BJ (cell line): ENCODE results near the gene RAB20. TPM values are rescaled to one million over a fixed set of nuclear protein-coding genes. Genes with fewer than 3 reads are reported as not detected.

Experiments used
- CTCF ChIA-PET: fragments of 350-600 bp; formaldehyde crosslinking; extraction: SDS; loops from one replicate; lab custom pipeline; 2021; ENCODE audit warnings: antibody characterized with exemption, inconsistent platforms; lab: Yijun Ruan, JAX
- POLR2A ChIA-PET: fragments of 300-600 bp; sonication (Branson Sonifier 250); formaldehyde crosslinking; extraction: SDS; loops from one replicate; lab custom pipeline; 2021; ENCODE audit warnings: antibody characterized with exemption; lab: Charles Lee
- DNase-seq: peaks from one replicate; pipeline ENCODE4 v3.0.0-alpha.2; 2011; ENCODE audit warnings: low read depth
- H3K27me3 ChIP-seq: 2 replicates; pipeline ENCODE4 v1.6.0; 2011; ENCODE audit warnings: low read length; ENCODE audit not compliant: control insufficient read depth, insufficient read depth
- H3K36me3 ChIP-seq: 2 replicates; pipeline ENCODE4 v1.5.1; 2011; ENCODE audit warnings: low read length; ENCODE audit not compliant: control insufficient read depth, insufficient read depth
- H3K4me3 ChIP-seq: 2 replicates; pipeline ENCODE4 v1.5.1; 2011; ENCODE audit warnings: low read depth, mild to moderate bottlenecking, control low read depth, low read length
- CTCF ChIP-seq: IDR thresholded peaks from 2 replicates; pipeline ENCODE4 v1.5.1; 2011; ENCODE audit warnings: low read depth, mild to moderate bottlenecking, control low read depth, inconsistent platforms, low read length, moderate library complexity; ENCODE audit not compliant: insufficient read depth
- polyA plus RNA-seq: library from polyadenylated mRNA; depleted of rRNA; stranded (reverse); fragments of >200 nt; gene quantifications from 2 replicates; pipeline ENCODE4 v1.2.3, GENCODE V29; 2011

RAB20 gene
- polyA plus RNA-seq, 1 experiment: 4.9 TPM

GRCh38 chr13:110592665-110593064 is 31.1 kb upstream of the RAB20 start:
- ChIA-PET POLR2A (no interaction called here), CTCF (interaction anchor here (0.6 to 5.0 kb wide), 6 partner anchors 8 to 287 kb away, joined by 3 to 34 read pairs (median 6); no protein-coding TSS in a partner anchor)
- Histone ChIP-seq H3K36me3 (no peaks in the 10 kb centered on the region), H3K4me3 (no peak overlapping the region), H3K27me3 (0 out of 2 replicates have a peak, but pooled peaks cover 4% of the 10 kb centered on the region)
- TF ChIP-seq CTCF: no peak
- DNase-seq: no peak

GRCh38 chr13:110590577-110590976 is 29.1 kb upstream of the RAB20 start:
- no peak overlapping the region for H3K4me3 ChIP-seq
- no peak for TF ChIP-seq CTCF
- POLR2A ChIA-PET: no interaction called here
- DNase-seq: no peak
- no peaks in the 10 kb centered on the region for H3K36me3 ChIP-seq
- 0 out of 2 replicates have a peak, but pooled peaks cover 4% of the 10 kb centered on the region for H3K27me3 ChIP-seq
- CTCF ChIA-PET: interaction anchor here (0.5 to 5.0 kb wide), 3 partner anchors 26 to 460 kb away, joined by 3 to 34 read pairs (median 3); no protein-coding TSS in a partner anchor

GRCh38 chr13:110589793-110590390 is 28.4 kb upstream of the RAB20 start:
- no peak overlapping the region for H3K4me3 ChIP-seq
- ChIA-PET CTCF (interaction anchor here (0.9 to 5.0 kb wide), 2 partner anchors 27 to 229 kb away, joined by 3 to 34 read pairs; no protein-coding TSS in a partner anchor), POLR2A (no interaction called here)
- H3K27me3 ChIP-seq: 0 out of 2 replicates have a peak, but pooled peaks cover 4% of the 10 kb centered on the region
- TF ChIP-seq CTCF: no peak
- H3K36me3 ChIP-seq: no peaks in the 10 kb centered on the region
- no peak for DNase-seq

GRCh38 chr13:110583178-110583865 is 21.8 kb upstream of the RAB20 start:
- H3K36me3 ChIP-seq: no peaks in the 10 kb centered on the region
- no peak for TF ChIP-seq CTCF
- ChIA-PET CTCF (interaction anchor here (3.0 kb wide), 1 partner anchor 10 kb away, joined by 11 read pairs; no protein-coding TSS in a partner anchor), POLR2A (interaction anchor here (0.5 kb wide), 1 partner anchor 207 kb away, joined by 9 read pairs; no protein-coding TSS in a partner anchor)
- no peak overlapping the region for H3K4me3 ChIP-seq
- no peak for DNase-seq
- peaks cover 2% of the 10 kb centered on the region; the same call in 1 of the 2 replicates for H3K27me3 ChIP-seq

GRCh38 chr13:110582421-110582954 is 21.0 kb upstream of the RAB20 start:
- ChIA-PET POLR2A (no interaction called here), CTCF (interaction anchor here (3.0 kb wide), 1 partner anchor 11 kb away, joined by 11 read pairs; no protein-coding TSS in a partner anchor)
- Histone ChIP-seq H3K36me3 (no peaks in the 10 kb centered on the region), H3K27me3 (peaks cover 3% of the 10 kb centered on the region; the same call in 1 of the 2 replicates), H3K4me3 (no peak overlapping the region)
- DNase-seq: no peak
- TF ChIP-seq CTCF: no peak
